ENCODE data around the gene PICALM. TPM values are rescaled to one million over a fixed set of nuclear protein-coding genes. Genes with fewer than 3 reads are reported as not detected.

PICALM gene
- total and polyA plus RNA-seq, 9 donors = 103 to 274 (median 206) TPM

DNA sequence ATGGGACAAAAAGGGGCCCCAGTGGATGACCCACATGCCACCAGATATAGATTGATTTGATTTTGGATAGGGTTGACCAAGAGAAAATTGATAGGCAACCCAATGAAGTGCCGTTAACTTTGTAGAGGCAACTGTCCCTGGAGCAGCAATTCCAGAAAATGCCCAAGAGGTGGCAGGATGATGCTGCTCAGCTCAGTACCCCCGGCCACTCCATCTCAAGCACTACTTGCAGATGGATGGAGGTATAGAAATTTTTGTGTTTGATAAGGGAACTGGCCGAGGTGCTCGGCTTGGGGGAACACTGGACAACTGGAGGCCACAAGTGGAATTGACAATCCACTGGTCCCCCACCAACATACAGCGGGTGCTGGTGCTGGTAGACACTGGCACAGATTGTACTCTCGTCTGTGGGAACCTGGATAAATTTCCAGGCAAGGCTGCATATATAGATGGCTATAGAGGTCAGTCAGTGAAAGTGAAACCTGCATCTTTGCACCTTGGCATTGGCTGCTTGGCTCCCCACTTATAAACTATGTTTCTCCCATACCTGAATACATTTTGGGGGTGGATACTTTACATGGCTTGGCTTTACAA is 127.4 kb downstream of the PICALM start:
- no peaks in the 10 kb centered on the region for H3K9me3 ChIP-seq
- no peak overlapping the region for H3K27ac ChIP-seq
- no peak for TF ChIP-seq EP300 (IDR thresholded peaks at IDR 0.05)
- TF ChIP-seq, protein P1, sequence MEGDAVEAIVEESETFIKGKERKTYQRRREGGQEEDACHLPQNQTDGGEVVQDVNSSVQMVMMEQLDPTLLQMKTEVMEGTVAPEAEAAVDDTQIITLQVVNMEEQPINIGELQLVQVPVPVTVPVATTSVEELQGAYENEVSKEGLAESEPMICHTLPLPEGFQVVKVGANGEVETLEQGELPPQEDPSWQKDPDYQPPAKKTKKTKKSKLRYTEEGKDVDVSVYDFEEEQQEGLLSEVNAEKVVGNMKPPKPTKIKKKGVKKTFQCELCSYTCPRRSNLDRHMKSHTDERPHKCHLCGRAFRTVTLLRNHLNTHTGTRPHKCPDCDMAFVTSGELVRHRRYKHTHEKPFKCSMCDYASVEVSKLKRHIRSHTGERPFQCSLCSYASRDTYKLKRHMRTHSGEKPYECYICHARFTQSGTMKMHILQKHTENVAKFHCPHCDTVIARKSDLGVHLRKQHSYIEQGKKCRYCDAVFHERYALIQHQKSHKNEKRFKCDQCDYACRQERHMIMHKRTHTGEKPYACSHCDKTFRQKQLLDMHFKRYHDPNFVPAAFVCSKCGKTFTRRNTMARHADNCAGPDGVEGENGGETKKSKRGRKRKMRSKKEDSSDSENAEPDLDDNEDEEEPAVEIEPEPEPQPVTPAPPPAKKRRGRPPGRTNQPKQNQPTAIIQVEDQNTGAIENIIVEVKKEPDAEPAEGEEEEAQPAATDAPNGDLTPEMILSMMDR (IDR thresholded peaks at IDR 0.05) = peak; percentile 68 to 88 (median 71)
- peaks cover 2% of the 10 kb centered on the region for H3K4me1 ChIP-seq (ENCODE audit: insufficient read depth)
- H3K27me3 ChIP-seq = no peaks in the 10 kb centered on the region
- H3K36me3 ChIP-seq = no peaks in the 10 kb centered on the region
- intact Hi-C loops (cut with DNase I) = loop anchor here in 3 of 4 donors (5.0 to 10.0 kb wide), 5 partner anchors 96 to 351 kb away; no protein-coding TSS in a partner anchor
- peak; percentile 48 to 72 (median 65) for DNase-seq
- no peak overlapping the region for H3K4me3 ChIP-seq
- 22 to 33% (median 27%) methylated on average over 6 of the region's 6 CpGs for WGBS, 3 donors

DNA sequence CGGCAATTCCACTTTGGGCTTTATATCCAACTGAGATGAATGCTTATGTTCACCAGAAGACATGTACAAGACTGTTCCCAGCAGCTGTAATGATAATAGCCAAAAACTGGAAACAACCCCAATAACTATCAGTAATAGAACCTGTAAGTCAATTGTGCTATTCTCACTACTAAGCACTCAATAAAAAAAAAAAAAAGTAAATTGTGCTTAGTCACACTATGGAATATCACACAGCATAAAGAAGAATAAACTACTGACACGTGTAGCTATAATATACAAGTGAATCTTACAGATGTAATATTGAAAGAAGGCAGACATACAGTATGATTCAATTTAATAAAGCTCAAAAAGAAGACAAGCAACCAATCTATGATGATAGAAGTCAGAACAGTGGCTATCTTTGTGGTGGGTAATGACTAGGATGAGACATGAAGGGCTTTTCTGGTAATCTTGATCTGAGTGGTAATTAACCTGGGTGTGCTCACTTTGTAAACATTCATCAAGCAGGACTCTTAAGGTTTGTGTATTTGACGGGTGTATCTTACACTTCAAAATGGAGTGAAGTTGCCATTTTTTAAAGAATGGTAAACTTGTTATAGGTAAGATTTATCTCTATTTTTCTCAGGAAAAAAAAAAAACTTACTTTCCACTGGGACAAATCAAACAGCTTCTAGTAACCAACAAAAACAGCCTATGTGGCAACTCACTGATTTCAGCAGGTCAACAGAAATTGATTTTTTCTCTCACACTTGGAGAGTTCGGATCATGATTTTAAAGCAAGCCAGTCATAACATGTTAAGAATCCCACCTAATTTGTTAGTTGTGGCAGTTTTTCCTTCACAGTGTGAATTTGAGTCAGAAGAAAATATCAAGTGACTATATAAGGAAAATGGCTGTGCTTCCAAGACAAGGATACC is 129.5 kb downstream of the PICALM start:
- no peaks in the 10 kb centered on the region for H3K9me3 ChIP-seq
- H3K36me3 ChIP-seq = no peaks in the 10 kb centered on the region
- DNase-seq = no peak
- no peaks in the 10 kb centered on the region for H3K27me3 ChIP-seq
- H3K4me1 ChIP-seq (ENCODE audit: insufficient read depth) = peaks cover 2% of the 10 kb centered on the region
- TF ChIP-seq, protein P1 (IDR thresholded peaks at IDR 0.05) = no peak
- TF ChIP-seq POLR2A (IDR thresholded peaks at IDR 0.05) = no peak
- TF ChIP-seq EP300 (IDR thresholded peaks at IDR 0.05) = no peak
- H3K4me3 ChIP-seq = no peak overlapping the region
- 80 to 88% (median 84%) methylated on average over 4 of the region's 4 CpGs for WGBS, 3 donors
- intact Hi-C loops (cut with DNase I) = loop anchor here (5.0 to 10.0 kb wide), 8 partner anchors 98 to 875 kb away; no protein-coding TSS in a partner anchor
- no peak overlapping the region for H3K27ac ChIP-seq

DNA sequence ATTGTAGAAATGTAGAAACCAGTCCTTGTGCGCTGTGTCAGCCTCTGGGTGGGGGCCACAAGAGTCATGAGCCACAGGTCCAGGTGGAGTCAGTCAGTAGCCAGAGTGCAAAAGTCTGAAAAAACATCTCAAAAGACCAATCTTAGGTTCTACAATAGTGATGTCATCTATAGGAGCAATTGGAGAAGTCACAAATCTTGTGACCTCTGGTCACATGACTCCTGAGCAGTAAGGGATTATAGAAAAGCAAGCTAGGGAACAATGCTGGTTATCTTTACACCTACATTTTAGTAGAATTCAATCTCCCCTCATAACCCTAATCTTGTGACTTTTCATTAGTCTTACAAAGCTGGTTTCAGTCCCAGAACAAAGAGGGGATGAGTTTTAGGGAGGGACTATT is 131.0 kb downstream of the PICALM start:
- H3K4me1 ChIP-seq (ENCODE audit: insufficient read depth) = peaks cover 2% of the 10 kb centered on the region
- H3K36me3 ChIP-seq = no peaks in the 10 kb centered on the region
- no peaks in the 10 kb centered on the region for H3K27me3 ChIP-seq
- intact Hi-C loops (cut with DNase I) = loop anchor here in 2 of 4 donors (10.0 kb wide), 3 partner anchors 277 to 877 kb away; no protein-coding TSS in a partner anchor
- DNase-seq = no peak
- no peak overlapping the region for H3K4me3 ChIP-seq
- H3K9me3 ChIP-seq = no peaks in the 10 kb centered on the region
- no peak overlapping the region for H3K27ac ChIP-seq
- TF ChIP-seq, protein P1 (IDR thresholded peaks at IDR 0.05) = no peak
- TF ChIP-seq EP300 (IDR thresholded peaks at IDR 0.05) = no peak
- TF ChIP-seq POLR2A (IDR thresholded peaks at IDR 0.05) = no peak
- WGBS, 3 donors = 100% methylated on average over 1 of the region's 1 CpG

DNA sequence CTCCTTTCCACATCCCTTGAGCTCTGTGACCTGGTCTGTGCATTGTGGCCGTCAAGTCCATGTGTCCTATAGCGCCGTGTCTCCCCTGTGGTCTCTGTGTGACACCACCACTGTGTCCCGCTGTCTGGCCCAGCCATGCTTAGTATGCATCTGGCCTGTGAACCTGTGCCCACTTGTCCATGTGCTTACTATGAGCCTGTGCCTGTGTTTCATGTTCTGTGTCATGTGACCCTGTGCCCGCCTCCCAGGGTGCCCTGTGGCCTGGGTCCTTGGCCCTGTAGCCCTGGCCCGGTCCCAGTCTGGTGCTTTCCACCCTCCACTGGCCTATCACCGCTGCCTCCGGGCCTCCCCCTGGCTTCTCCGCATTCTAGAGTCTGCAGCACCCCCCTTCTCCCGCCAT is 133.1 kb downstream of the PICALM start:
- WGBS, 3 donors = 97 to 98% (median 98%) methylated on average over 10 of the region's 10 CpGs
- Histone ChIP-seq H3K9me3 (no peaks in the 10 kb centered on the region), H3K27ac (no peak overlapping the region), H3K4me1 (ENCODE audit: insufficient read depth) (no peaks in the 10 kb centered on the region), H3K4me3 (no peak overlapping the region), H3K36me3 (no peaks in the 10 kb centered on the region), H3K27me3 (no peaks in the 10 kb centered on the region)
- TF ChIP-seq, protein P1 (IDR thresholded peaks at IDR 0.05) = no peak
- no peak for TF ChIP-seq POLR2A (IDR thresholded peaks at IDR 0.05)
- TF ChIP-seq EP300 (IDR thresholded peaks at IDR 0.05) = no peak
- intact Hi-C loops (cut with DNase I) = loop anchor here in 2 of 4 donors (10.0 kb wide), 3 partner anchors 279 to 879 kb away; no protein-coding TSS in a partner anchor
- DNase-seq = no peak
